KBM-7 (cell line): ENCODE data around the gene PRMT7.

Source experiments
- DNase-seq: peaks from one replicate; pipeline ENCODE4 v3.0.0-alpha.2; 2015
- in situ Hi-C: fragments of 300-500 bp; cut with MboI; formaldehyde crosslinking; loops from 2 replicates; pipeline ENCODE4 v1.14.3; 2020; ENCODE audit warnings: low sequenced_read_pairs, low pct_unique_long_range_greater_than_20kb, mixed read lengths

The PRMT7 gene

DNA sequence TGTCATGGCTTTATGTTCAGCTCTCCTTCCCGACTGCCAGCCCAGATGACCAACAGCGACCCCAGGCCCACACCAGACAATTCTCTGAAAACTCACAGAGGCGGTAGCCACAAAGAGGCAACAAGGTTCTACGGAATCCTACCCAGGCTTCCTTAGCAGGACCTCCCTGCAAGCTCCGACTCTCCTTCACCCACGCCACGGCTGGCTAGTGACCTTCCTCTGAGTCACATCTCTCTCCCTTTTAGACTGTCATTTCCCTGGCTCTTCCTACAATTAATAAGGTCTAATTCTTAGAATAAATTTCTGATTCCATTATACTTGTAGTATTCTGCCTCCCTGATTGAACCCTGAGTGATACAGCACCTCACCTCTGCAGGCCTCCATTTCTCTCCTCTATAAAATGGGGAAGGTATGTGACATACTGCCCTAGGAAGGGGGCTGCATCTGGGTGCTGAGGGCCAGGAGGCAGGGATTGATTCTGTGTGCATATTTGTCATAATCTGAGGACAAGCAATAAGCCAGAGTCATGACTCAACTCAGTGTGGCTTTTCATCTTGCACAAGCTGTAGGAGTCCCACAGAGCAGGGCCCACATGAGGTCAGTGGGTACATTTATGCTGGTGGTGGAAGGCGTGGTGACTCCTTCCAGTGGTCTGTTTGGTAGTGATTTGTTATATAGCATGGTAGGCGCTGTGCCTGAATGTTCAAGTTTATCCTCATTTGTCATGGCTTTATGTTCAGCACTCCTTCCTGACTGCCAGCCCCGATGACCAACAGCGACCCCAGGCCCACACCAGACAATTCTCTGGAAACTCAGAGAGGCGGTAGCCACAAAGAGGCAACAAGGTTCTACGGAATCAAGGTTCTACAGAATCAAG is 91.3 kb downstream of the PRMT7 start:
- no peak for DNase-seq
- in situ Hi-C loops: no loop called here

DNA sequence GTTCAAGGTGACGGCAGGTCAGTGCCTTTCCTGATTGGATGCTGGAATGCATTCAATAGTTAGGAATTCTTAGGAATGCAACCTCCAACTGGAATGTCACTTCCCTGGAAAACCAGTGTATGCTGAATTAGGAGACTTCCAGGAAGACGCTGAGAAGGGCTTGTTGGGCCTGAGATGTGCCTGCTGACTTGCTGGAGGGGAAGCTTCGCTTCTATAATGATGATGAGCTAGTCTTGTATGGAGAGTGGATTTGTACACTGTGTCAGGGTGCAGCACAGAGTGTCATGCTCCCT is 91.9 kb downstream of the PRMT7 start:
- in situ Hi-C loops: no loop called here
- DNase-seq: no peak

GRCh38 chr16:68403177-68403576 is 92.4 kb downstream of the PRMT7 start:
- no peak for DNase-seq
- in situ Hi-C loops: no loop called here

GRCh38 chr16:68403704-68404103 is 92.9 kb downstream of the PRMT7 start:
- in situ Hi-C loops: no loop called here
- DNase-seq: no peak

- in situ Hi-C loops: no loop called here
- DNase-seq: no peak
These were observed 94.0 kb downstream of the PRMT7 start for GRCh38 chr16:68404736-68405345.

GRCh38 chr16:68406458-68407152 is 95.8 kb downstream of the PRMT7 start:
- DNase-seq: no peak
- in situ Hi-C loops: no loop called here
